K562 (cell line): ENCODE results near the gene NR5A2. TPM values are rescaled to one million over a fixed set of nuclear protein-coding genes. Genes with fewer than 3 reads are reported as not detected.

Experiments
- AFF1 ChIP-seq, 2 experiments: fragments of 450-650 bp; IDR thresholded peaks; 2 replicates each; pipeline ENCODE4 v1.6.1; 2018; ENCODE audit warnings: mild to moderate bottlenecking in 2 of 2, low read depth in 1 of 2; ENCODE audit not compliant: partially characterized antibody in 2 of 2
- CREB3L1 ChIP-seq: fragments of 450-650 bp; IDR thresholded peaks from 2 replicates; pipeline ENCODE4 v1.6.1; 2014; ENCODE audit warnings: low read depth, mild to moderate bottlenecking, moderate library complexity, borderline replicate concordance
- ELF2 ChIP-seq: fragments of 250-450 bp; sonication (Bioruptor Pico); IDR thresholded peaks from 2 replicates; pipeline ENCODE4 v1.5.0; 2021; ENCODE audit warnings: mild to moderate bottlenecking
- HNRNPL ChIP-seq: fragments of 200-400 bp; formaldehyde crosslinking; IDR thresholded peaks from 2 replicates; pipeline ENCODE4 v1.6.1; 2017; ENCODE audit warnings: low read depth, mild to moderate bottlenecking, low read length
- HSF4 ChIP-seq: fragments of 250-450 bp; sonication (Bioruptor Pico); IDR thresholded peaks from 2 replicates; pipeline ENCODE4 v2.1.2; 2022; ENCODE audit warnings: mild to moderate bottlenecking, moderate library complexity, borderline replicate concordance
- KDM1A ChIP-seq, 2 experiments: fragments of 450-650 bp; IDR thresholded peaks; 2 replicates each; pipeline ENCODE4 v1.6.1; 2016; ENCODE audit warnings: mild to moderate bottlenecking in 2 of 2
- MAFF ChIP-seq: IDR thresholded peaks from 2 replicates; pipeline ENCODE4 v1.6.1; 2012; ENCODE audit warnings: low read length, improper control_type of control experiment
- MEF2A ChIP-seq: IDR thresholded peaks from 2 replicates; pipeline ENCODE4 v1.6.1; 2011; ENCODE audit warnings: low read depth, mild to moderate bottlenecking, low read length, moderate library complexity; ENCODE audit not compliant: control insufficient read depth
- MIER1 ChIP-seq: fragments of 450-650 bp; IDR thresholded peaks from 2 replicates; pipeline ENCODE4 v1.6.1; 2016; ENCODE audit warnings: antibody characterized with exemption, mild to moderate bottlenecking, low read depth
- MYNN ChIP-seq, 2 experiments: sonication (generic); formaldehyde crosslinking in 1 of 2; IDR thresholded peaks; 2 replicates each; pipeline versions ENCODE4 v1.5.0 to v1.6.1; 2016 to 2020; ENCODE audit warnings: antibody characterized with exemption in 1 of 2, missing genetic modification reagents in 1 of 2
- RBM15 ChIP-seq: fragments of 200-400 bp; formaldehyde crosslinking; IDR thresholded peaks from 2 replicates; pipeline ENCODE4 v1.6.1; 2018; ENCODE audit warnings: mild to moderate bottlenecking, low read length, moderate library complexity; ENCODE audit not compliant: insufficient read depth
- SMC3 ChIP-seq: conservative IDR thresholded peaks from 2 replicates; pipeline ENCODE4 v1.6.1; 2011; ENCODE audit warnings: low read depth, low read length, improper control_type of control experiment; ENCODE audit not compliant: insufficient read depth
- THRB ChIP-seq: fragments of 450-650 bp; formaldehyde crosslinking; conservative IDR thresholded peaks from 2 replicates; pipeline ENCODE4 v1.4.0; 2022; ENCODE audit warnings: mild to moderate bottlenecking, missing genetic modification characterization
- TRIM24 ChIP-seq, 2 experiments: fragments of 450-650 bp; IDR thresholded peaks; 2 replicates each; pipeline ENCODE4 v1.6.1; 2016
- YY1 ChIP-seq, 3 experiments: IDR thresholded peaks; 2 replicates each; pipeline ENCODE4 v1.6.1; 2011; ENCODE audit warnings: low read length in 2 of 3, mild to moderate bottlenecking in 2 of 3, moderate library complexity in 2 of 3, borderline replicate concordance in 1 of 3, control low read depth in 1 of 3, low read depth in 1 of 3; ENCODE audit not compliant: insufficient read depth in 3 of 3, insufficient replicate concordance in 2 of 3, control insufficient read depth in 1 of 3, insufficient read length in 1 of 3; ENCODE audit errors: extremely low read depth in 1 of 3
- ZNF24 ChIP-seq: fragments of 450-650 bp; IDR thresholded peaks from 2 replicates; pipeline ENCODE4 v1.6.1; 2016
- ZNF740 ChIP-seq, 3 experiments: fragments of 200-800 bp in 1 of 3; sonication (Bioruptor generic) in 1 of 3; sonication (generic) in 1 of 3; formaldehyde crosslinking in 1 of 3; IDR thresholded peaks; 2 replicates each; pipeline versions ENCODE4 v1.6.1 to v1.8.0; 2016 to 2022; ENCODE audit warnings: mild to moderate bottlenecking in 2 of 3, missing compliant biosample characterization in 2 of 3, missing genetic modification characterization in 2 of 3, missing genetic modification reagents in 1 of 3
- ZNF778 ChIP-seq: fragments of 450-650 bp; formaldehyde crosslinking; IDR thresholded peaks from 2 replicates; pipeline ENCODE4 v1.4.0; 2020; ENCODE audit warnings: mild to moderate bottlenecking, moderate library complexity
- ZNF79 ChIP-seq: fragments of 250-450 bp; sonication (Bioruptor Pico); IDR thresholded peaks from 2 replicates; pipeline ENCODE4 v1.4.0; 2020; ENCODE audit warnings: low read depth, mild to moderate bottlenecking, moderate library complexity
- polyA plus RNA-seq, 8 experiments: library from polyadenylated mRNA; depleted of rRNA in 4 of 8; stranded (reverse) in 5 of 8; unstranded in 3 of 8; fragments of >200 nt; fragmentation: Nextera tagmentation in 2 of 8; fragmentation: Illumina TruSeq in 1 of 8; extraction: Ambion mirVana in 2 of 8; extraction: Trizol in 1 of 8; gene quantifications; 2 replicates each; pipeline versions ENCODE4 v1.2.1 to v1.2.3, GENCODE V29; 2011 to 2014; ENCODE audit warnings: inconsistent platforms in 1 of 8, missing spikeins in 1 of 8
- total RNA-seq, 7 experiments: library from RNA; depleted of rRNA in 6 of 7; stranded (reverse); fragments of >200 nt in 6 of 7; fragmentation: Illumina TruSeq in 2 of 7; extraction: Trizol in 2 of 7; gene quantifications; 2 replicates each; pipeline versions ENCODE4 v1.2.1 to v1.2.3, GENCODE V29; 2011 to 2021; ENCODE audit warnings: low replicate concordance in 1 of 7

Gene NR5A2
- total and polyA plus RNA-seq, 9 of the 15 experiments (the other 6 are each of a cell fraction or from before 2014, with no cell fraction given) = 0.13 to 0.40 (median 0.29) TPM

- TF ChIP-seq AFF1 (IDR thresholded peaks at IDR 0.05; ENCODE audit: low read depth in 1 of 2, partially characterized antibody in 2 of 2) = no peak
- no peak; the same call in 1 of the 2 replicates for TF ChIP-seq ZNF79 (CRISPR knock-in tag)
- no peak for TF ChIP-seq MEF2A
- no peak for TF ChIP-seq ELF2 (CRISPR knock-in tag)
- TF ChIP-seq ZNF24 = no peak
- no peak for TF ChIP-seq ZNF778
- peak; percentile 83 to 92 for TF ChIP-seq KDM1A (IDR thresholded peaks at IDR 0.05)
- TF ChIP-seq ZNF740 (CRISPR knock-in tag; IDR thresholded peaks at IDR 0.05) = no peak
- TF ChIP-seq ZNF740 (tag; IDR thresholded peaks at IDR 0.05) = no peak
- TF ChIP-seq TRIM24 (IDR thresholded peaks at IDR 0.05) = peak; percentile 85 to 89
- TF ChIP-seq CREB3L1 = no peak
- no peak for TF ChIP-seq MIER1
- TF ChIP-seq RBM15 = no peak
- TF ChIP-seq THRB (CRISPR knock-in tag) = no peak
- TF ChIP-seq YY1 (IDR thresholded peaks at IDR 0.05; ENCODE audit: borderline replicate concordance in 1 of 3, control insufficient read depth in 1 of 3, extremely low read depth in 1 of 3, insufficient read depth in 3 of 3, insufficient read length in 1 of 3, insufficient replicate concordance in 2 of 3, low read depth in 1 of 3, low read length in 2 of 3) = no peak
- TF ChIP-seq HNRNPL = no peak
- TF ChIP-seq HSF4 = no peak
- peak; percentile 99 for TF ChIP-seq MAFF
- TF ChIP-seq MYNN (IDR thresholded peaks at IDR 0.05) = 0 out of 2 replicates have a peak, but pooled peaks have one; percentile 43
- no peak for TF ChIP-seq MYNN (CRISPR knock-in tag; IDR thresholded peaks at IDR 0.05)
- TF ChIP-seq SMC3 = no peak
Observed at GRCh38 chr1:200226268-200226968, 198.9 kb downstream of the NR5A2 start (continued).
